Endometrial microvascular endothelial cells (primary cell): Measurements from ENCODE around the gene MAP3K20. TPM values are rescaled to one million over a fixed set of nuclear protein-coding genes. Genes with fewer than 3 reads are reported as not detected.
"Not testable (repeated sequence)": the region's sequence is repeated elsewhere in the genome, so short reads cannot be mapped to it uniquely, and the experiment has no call there.

Experiments used
- in situ Hi-C: cut with HindIII; loops from 2 replicates; pipeline ENCODE4 v1.10.0; 2017; ENCODE audit warnings: low sequenced_read_pairs, low pct_unique_long_range_greater_than_20kb; ENCODE audit errors: inconsistent ontology term
- total RNA-seq: library from RNA; depleted of rRNA; stranded (reverse); fragments of >200 nt; gene quantifications from one replicate; pipeline ENCODE4 v1.2.3, GENCODE V29; 2015; ENCODE audit errors: inconsistent ontology term

The MAP3K20 gene
- total RNA-seq, 1 donor from 2014 or later = 31.7 TPM

GRCh38 chr2:173146590-173146989 lies 70.9 kb downstream of the MAP3K20 start:
- in situ Hi-C loops = no loop called here

GRCh38 chr2:173148520-173148919 lies 72.9 kb downstream of the MAP3K20 start:
- in situ Hi-C loops = no loop called here

- in situ Hi-C loops = no loop called here
Measured at GRCh38 chr2:173149491-173149890, 73.8 kb downstream of the MAP3K20 start.

GRCh38 chr2:173150087-173150486 lies 74.4 kb downstream of the MAP3K20 start:
- in situ Hi-C loops = no loop called here

- in situ Hi-C loops = no loop called here
Measured at GRCh38 chr2:173150963-173151362, 75.3 kb downstream of the MAP3K20 start.

GRCh38 chr2:173151671-173152401 lies 76.2 kb downstream of the MAP3K20 start:
- in situ Hi-C loops = no loop called here

GRCh38 chr2:173153301-173153885 lies 77.7 kb downstream of the MAP3K20 start:
- in situ Hi-C loops = no loop called here

- in situ Hi-C loops = no loop called here
Measured at GRCh38 chr2:173157676-173158293, 82.1 kb downstream of the MAP3K20 start.

- in situ Hi-C loops = no loop called here
Measured at GRCh38 chr2:173159791-173160463, 84.3 kb downstream of the MAP3K20 start.

GRCh38 chr2:173160618-173161017 lies 85.0 kb downstream of the MAP3K20 start:
- in situ Hi-C loops = no loop called here

- in situ Hi-C loops = no loop called here
Measured at GRCh38 chr2:173161040-173161439, 85.4 kb downstream of the MAP3K20 start.

GRCh38 chr2:173161507-173161906 lies 85.9 kb downstream of the MAP3K20 start:
- in situ Hi-C loops = no loop called here

- in situ Hi-C loops = not testable (repeated sequence)
Measured at GRCh38 chr2:173163357-173163756, 87.7 kb downstream of the MAP3K20 start.

GRCh38 chr2:173164396-173164795 lies 88.8 kb downstream of the MAP3K20 start:
- in situ Hi-C loops = no loop called here

- in situ Hi-C loops = no loop called here
Measured at GRCh38 chr2:173165443-173166238, 90.0 kb downstream of the MAP3K20 start.

- in situ Hi-C loops = no loop called here
Measured at GRCh38 chr2:173171321-173171720, 95.7 kb downstream of the MAP3K20 start.

GRCh38 chr2:173171924-173172643 lies 96.4 kb downstream of the MAP3K20 start:
- in situ Hi-C loops = no loop called here

GRCh38 chr2:173174339-173174738 lies 98.7 kb downstream of the MAP3K20 start:
- in situ Hi-C loops = not testable (repeated sequence)
